ENCODE data around the gene CERT1.

CERT1 gene

GRCh38 chr5:75331095-75332090 is 180.0 kb downstream of the CERT1 start:
- no peak overlapping the region for H2AFZ ChIP-seq (ENCODE audit: low read depth)

GRCh38 chr5:75330404-75330803 is 181.0 kb downstream of the CERT1 start:
- no peaks in the 10 kb centered on the region for H3K36me3 ChIP-seq (ENCODE audit: insufficient read depth)
- no peak overlapping the region for H3K4me3 ChIP-seq (IDR thresholded peaks at IDR 0.05; ENCODE audit: insufficient read depth, low read depth, low read length)
- TF ChIP-seq, protein P1, sequence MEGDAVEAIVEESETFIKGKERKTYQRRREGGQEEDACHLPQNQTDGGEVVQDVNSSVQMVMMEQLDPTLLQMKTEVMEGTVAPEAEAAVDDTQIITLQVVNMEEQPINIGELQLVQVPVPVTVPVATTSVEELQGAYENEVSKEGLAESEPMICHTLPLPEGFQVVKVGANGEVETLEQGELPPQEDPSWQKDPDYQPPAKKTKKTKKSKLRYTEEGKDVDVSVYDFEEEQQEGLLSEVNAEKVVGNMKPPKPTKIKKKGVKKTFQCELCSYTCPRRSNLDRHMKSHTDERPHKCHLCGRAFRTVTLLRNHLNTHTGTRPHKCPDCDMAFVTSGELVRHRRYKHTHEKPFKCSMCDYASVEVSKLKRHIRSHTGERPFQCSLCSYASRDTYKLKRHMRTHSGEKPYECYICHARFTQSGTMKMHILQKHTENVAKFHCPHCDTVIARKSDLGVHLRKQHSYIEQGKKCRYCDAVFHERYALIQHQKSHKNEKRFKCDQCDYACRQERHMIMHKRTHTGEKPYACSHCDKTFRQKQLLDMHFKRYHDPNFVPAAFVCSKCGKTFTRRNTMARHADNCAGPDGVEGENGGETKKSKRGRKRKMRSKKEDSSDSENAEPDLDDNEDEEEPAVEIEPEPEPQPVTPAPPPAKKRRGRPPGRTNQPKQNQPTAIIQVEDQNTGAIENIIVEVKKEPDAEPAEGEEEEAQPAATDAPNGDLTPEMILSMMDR (conservative IDR thresholded peaks at IDR 0.05; ENCODE audit: low read depth, low read length), result no peak
- no peak overlapping the region for H2AFZ ChIP-seq (ENCODE audit: low read depth)
- H3K27me3 ChIP-seq (ENCODE audit: insufficient read depth, low read depth), result no peaks in the 10 kb centered on the region
- no peak overlapping the region for H3K27ac ChIP-seq
- H3K79me2 ChIP-seq (ENCODE audit: insufficient read depth, low read depth), result 0 out of 2 replicates have a peak, but pooled peaks cover 1% of the 10 kb centered on the region
- no peaks in the 10 kb centered on the region for H4K20me1 ChIP-seq (ENCODE audit: insufficient read depth)
- H3K4me1 ChIP-seq (ENCODE audit: low read depth, poor library complexity, severe bottlenecking), result peaks cover 2% of the 10 kb centered on the region
- H3K4me2 ChIP-seq, result no peak overlapping the region
- no peak overlapping the region for H3K9ac ChIP-seq

More at GRCh38 chr5:75331095-75332090, 180.0 kb downstream of the CERT1 start:
- Histone ChIP-seq H3K36me3 (ENCODE audit: insufficient read depth) (no peaks in the 10 kb centered on the region), H3K27ac (no peak overlapping the region), H3K27me3 (ENCODE audit: insufficient read depth, low read depth) (no peaks in the 10 kb centered on the region), H4K20me1 (ENCODE audit: insufficient read depth) (no peaks in the 10 kb centered on the region), H3K4me2 (no peak overlapping the region), H3K9ac (no peak overlapping the region), H3K4me1 (ENCODE audit: low read depth, poor library complexity, severe bottlenecking) (peaks cover 8% of the 10 kb centered on the region), H3K79me2 (ENCODE audit: insufficient read depth, low read depth) (0 out of 2 replicates have a peak, but pooled peaks cover 3% of the 10 kb centered on the region), H3K4me3 (IDR thresholded peaks at IDR 0.05; ENCODE audit: insufficient read depth, low read depth, low read length) (no peak overlapping the region)
- TF ChIP-seq, protein P1 (conservative IDR thresholded peaks at IDR 0.05; ENCODE audit: low read depth, low read length), result no peak

Measured in KMS-11 (cell line).